M059J (cell line): Measurements from ENCODE around the gene THADA. TPM values are rescaled to one million over a fixed set of nuclear protein-coding genes. Genes with fewer than 3 reads are reported as not detected.
"Not testable (repeated sequence)": the region's sequence is repeated elsewhere in the genome, so short reads cannot be mapped to it uniquely, and the experiment has no call there.

Source experiments
- DNase-seq: peaks from one replicate; pipeline ENCODE4 v3.0.0-alpha.2; 2012; ENCODE audit warnings: low read depth
- total RNA-seq: library from RNA; depleted of rRNA; stranded (reverse); fragments of >200 nt; shearing (Covaris generic); gene quantifications from 2 replicates; pipeline ENCODE4 v1.2.3, GENCODE V29; 2014; rRNA removed

Gene THADA, protein sequence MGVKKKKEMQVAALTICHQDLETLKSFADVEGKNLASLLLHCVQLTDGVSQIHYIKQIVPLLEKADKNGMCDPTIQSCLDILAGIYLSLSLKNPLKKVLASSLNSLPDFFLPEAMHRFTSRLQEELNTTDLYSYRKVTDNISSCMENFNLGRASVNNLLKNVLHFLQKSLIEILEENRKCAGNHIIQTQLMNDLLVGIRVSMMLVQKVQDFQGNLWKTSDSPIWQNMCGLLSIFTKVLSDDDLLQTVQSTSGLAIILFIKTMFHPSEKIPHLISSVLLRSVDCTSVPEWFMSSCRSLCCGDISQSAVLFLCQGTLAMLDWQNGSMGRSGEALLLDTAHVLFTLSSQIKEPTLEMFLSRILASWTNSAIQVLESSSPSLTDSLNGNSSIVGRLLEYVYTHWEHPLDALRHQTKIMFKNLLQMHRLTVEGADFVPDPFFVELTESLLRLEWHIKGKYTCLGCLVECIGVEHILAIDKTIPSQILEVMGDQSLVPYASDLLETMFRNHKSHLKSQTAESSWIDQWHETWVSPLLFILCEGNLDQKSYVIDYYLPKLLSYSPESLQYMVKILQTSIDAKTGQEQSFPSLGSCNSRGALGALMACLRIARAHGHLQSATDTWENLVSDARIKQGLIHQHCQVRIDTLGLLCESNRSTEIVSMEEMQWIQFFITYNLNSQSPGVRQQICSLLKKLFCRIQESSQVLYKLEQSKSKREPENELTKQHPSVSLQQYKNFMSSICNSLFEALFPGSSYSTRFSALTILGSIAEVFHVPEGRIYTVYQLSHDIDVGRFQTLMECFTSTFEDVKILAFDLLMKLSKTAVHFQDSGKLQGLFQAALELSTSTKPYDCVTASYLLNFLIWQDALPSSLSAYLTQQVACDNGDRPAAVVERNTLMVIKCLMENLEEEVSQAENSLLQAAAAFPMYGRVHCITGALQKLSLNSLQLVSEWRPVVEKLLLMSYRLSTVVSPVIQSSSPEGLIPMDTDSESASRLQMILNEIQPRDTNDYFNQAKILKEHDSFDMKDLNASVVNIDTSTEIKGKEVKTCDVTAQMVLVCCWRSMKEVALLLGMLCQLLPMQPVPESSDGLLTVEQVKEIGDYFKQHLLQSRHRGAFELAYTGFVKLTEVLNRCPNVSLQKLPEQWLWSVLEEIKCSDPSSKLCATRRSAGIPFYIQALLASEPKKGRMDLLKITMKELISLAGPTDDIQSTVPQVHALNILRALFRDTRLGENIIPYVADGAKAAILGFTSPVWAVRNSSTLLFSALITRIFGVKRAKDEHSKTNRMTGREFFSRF (N-terminal part only)
- total RNA-seq, result 8.7 and 12.7 TPM in 2 replicates

DNA sequence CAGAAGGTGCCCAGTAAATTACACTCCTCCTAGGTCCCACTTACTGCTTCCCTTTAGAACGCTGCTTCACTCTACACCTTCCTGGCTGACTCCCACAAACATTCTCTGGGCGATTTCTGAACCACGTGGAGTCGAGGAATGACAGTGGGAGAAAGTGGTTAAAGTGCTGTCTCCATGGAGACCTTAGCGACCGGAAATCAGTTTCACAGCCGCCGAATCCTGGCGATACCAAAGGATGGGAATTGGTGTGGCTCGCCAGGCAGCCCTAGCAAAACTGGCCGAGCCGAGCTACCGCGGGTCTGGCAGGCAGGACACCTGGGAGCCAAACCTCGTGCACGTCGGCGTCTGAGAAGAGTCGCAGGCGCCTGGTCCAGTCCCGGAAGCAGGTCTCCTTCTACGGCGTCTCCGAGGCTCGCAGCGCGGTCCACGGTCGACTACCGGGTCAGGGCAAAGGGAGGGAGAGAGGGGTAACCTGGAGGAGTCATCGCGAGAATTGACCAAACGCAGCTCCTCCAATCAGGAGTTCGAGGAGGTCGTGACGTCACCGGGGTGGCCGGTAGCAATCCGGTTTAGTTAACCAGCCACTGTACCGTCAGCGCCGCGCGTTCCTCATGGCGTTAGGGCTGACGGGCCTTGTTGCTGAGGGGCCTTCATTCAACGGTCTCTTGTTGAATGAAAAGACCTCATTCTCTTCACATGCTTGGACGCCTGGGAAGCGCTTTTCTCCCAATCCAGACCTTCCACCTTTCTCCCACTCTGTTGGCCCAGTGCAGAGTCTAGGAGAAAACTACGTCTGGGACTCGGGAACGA lies at the start of gene THADA:
Gene THADA, minus strand, starts transcription at position 436 of the 810 bp plus-strand sequence. CDS start 3,646 bp downstream, outside the sequence.
- DNase-seq, result peak; percentile 98

DNA sequence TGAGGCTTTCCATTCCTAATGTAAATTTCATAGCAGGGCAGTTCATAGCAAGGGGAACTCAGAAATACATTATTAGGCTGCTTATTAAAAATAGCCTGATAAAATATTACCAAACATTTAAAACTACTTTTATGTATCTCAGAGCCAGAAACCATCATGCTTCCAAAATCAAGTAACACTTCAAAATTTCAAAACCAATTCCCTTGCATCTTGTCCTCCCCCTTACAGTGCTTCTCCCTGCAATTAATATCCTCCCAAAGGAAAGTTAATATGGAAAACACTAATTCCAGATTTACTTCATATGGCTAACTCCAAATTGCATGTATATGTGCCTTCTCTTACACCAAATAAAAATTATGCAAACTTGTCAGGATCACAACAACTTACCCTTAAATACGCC lies 47.8 kb upstream of the THADA start:
- DNase-seq, result no peak

DNA sequence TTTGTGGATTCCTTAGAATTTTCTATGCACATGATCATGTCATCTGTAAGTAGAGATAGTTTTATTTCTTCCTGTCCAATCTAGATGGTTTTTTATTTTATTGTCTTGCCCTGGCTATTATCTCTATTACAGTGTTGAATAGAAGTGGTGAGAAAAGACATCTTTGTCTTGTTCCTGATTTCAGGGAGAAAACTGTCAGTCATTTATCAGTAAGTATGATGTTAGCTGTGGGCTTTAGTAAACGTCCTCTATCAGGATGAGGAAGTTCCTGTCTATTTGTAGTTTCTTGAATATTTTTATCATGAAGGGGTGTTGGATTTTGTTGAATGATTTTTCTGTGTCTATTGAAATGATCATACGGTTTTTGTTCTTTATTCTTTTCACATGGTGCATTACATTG lies 46.5 kb upstream of the THADA start:
- no peak for DNase-seq

DNA sequence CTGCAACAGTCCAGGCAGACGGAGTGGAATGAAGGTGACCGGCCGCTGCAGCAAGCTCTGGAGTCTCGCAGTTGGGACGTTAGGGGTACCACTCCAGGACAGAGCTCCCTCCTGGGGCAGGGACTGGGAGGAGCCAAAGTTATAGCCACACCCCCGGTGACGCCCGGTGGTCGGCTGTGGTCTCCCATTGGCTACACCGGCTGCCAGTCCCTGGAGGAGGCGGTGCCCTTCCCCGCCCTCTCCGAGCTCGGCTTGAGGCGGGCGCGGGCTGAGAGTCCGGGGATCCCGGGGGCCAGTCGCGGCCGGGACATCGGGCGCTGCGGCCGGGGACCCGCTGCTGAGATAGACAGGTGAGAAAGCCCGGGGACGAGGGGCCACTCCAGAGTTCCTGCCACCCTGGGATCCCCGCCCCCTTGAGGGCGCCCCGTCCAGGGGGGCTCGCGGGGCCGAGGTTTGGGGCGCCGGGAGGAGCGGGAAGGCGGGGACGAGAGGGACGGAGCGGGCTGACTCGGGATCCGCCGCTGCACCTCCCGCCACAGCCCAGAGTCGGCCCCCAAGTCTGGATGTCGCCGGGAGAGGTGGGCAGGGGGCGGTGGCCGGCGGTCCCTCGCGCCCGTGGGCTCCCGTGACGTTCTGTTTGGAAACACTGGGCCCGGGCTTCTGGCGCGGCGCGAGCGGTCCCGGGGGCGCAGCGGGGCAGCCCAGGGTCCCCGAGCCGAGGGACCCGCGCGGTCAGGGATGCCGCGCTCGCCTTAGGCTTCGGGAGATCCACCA lies 41.4 kb upstream of the THADA start, which contains the start of gene PLEKHH2:
Gene PLEKHH2, plus strand, starts transcription at position 231 of the 774 bp plus-strand sequence. CDS start 7,414 bp downstream, outside the sequence.
- DNase-seq, result peak; percentile 77

DNA sequence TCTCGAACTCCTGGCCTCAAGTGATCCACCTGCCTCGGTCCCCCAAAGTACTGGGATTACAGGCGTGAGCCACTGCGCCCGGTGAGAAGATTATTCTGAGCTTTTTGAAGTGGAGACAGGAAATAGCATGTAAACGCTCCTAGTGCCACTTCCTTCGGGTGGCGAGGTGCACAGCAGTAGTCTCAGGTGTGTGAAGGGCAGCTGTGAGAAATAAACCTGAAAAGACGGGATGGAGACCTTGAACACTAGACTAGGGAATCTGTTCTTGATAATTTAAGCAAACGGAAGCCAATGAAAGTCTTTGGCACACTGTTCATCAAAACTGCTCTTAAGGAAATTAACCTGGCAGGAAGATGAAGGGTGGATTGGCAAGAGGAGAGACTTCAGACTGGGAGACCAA lies 40.8 kb upstream of the THADA start:
- DNase-seq, result no peak

DNA sequence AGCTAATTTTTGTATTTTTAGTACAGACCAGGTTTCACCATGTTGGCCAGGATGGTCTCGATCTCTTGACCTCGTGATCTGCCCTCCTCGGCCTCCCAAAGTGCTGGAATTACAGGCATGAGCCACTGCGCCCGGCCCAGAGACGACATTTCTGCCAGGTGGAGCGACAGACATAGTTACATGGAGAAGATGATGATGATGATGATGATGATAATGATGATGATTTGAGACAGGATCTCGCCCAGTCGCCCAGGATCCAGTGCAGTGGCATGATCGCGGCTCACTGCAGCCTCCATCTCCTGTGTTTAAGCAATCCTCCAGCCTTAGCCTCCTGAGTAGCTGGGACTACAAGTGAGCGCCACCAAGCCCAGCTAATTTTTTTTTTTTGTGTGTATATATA lies 40.3 kb upstream of the THADA start:
- not testable (repeated sequence) for DNase-seq

DNA sequence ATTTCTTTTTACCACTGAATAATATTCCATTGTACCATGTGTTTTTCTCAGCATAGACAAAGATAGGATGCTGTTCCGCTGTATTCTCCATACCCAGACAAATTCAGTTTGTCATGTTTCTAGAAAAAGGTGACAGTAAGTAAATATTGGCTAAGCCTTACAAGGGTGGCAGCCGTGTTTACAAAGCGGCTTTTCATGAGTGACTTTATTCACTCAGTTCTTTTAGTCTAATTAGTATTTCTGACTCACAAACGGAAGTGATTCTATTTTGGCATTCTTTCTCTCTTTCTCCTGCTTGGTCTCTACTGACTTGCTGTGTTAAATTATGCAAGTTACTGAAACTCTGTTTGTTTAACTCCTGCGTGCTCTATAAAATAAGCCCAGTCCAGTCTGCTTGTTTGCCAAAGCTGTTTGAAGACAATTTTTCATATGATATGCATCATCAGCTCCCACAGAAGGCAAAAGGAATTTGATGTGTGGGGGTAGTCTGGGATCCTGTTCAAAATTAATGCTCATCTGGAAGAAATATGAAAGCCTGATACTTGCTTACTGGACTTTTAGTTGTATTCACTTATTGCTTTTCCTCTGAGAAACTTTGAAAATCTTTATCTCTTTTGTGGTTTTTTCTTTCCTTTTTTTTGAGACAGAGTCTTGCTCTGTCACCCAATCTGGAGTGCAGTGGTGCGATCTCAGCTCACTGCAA lies 38.9 kb upstream of the THADA start:
- DNase-seq, result peak; percentile 68

DNA sequence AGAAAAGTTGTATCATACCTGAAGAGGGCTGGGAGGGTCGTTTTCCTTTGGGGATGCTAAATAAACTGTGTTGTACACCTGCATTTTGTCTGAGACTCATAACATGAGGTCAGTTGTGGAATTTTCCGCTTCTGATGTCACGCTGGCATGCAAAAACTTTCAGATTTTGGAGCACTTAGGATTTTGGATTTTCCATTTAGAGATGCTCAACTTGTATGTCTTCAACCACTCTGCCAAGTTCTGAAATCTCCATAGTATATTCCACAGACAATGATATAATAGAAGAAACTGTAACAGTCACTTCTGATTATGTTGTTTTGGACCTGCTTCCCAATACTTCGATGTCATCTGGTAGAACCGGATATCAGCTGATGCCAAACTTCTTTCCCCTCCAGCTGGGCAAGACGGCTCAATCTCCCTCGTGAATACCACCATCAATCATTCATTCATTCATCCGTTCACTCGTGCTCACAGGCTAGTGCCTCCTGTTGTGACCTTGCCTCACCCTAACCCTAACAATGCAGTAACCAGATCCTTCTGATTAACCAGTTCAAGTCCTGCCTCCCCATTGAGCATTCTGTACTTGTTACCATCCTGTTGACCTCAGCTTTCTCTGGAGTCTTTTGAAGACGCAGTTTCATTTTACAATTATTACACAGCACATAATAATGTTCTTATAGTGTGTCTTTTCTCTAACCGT lies 35.9 kb upstream of the THADA start:
- no peak for DNase-seq

DNA sequence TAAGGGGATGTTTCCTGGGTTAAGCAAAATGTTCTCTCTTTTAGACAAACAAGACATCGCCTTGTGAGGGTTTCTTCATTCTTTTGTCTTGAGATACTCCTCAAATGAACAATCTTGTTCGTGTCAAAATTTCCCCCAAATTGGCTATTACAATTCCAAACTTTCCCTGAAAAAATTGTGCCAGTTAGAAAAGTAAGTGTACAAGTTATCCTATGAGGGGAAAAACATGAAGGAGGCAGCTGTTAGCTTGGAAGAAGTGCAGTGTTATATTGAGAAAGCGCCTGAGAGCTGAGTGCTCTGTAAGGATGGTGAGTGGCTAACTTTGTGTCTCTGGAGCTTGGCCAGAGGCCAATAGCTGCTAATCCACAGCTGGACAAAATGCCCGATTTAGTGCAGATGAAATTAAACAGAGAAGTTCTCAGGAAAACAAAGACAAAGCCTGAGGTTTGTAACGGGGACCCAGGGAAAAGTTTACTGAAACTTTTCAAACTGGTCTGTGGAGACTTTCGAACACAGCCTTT lies 27.2 kb upstream of the THADA start:
- no peak for DNase-seq

DNA sequence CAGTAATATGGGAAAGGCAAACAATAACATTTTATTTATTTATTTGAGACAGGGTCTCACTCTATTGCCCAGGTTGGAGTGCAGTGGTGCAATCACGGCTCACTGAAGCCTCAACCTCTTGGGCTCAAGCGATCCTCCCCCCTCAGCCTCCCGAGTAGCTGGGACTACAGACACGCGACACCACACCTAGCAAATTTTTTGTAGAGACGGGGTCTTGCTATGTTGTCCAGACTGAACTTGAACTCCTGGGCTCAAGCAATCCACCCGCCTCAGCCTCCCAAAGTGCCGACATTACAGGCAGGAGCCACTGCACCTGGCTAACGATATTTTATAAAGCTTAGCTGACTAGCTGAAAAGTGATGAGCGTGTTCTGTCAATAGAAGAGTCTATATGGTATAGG lies 23.7 kb upstream of the THADA start:
- no peak for DNase-seq

DNA sequence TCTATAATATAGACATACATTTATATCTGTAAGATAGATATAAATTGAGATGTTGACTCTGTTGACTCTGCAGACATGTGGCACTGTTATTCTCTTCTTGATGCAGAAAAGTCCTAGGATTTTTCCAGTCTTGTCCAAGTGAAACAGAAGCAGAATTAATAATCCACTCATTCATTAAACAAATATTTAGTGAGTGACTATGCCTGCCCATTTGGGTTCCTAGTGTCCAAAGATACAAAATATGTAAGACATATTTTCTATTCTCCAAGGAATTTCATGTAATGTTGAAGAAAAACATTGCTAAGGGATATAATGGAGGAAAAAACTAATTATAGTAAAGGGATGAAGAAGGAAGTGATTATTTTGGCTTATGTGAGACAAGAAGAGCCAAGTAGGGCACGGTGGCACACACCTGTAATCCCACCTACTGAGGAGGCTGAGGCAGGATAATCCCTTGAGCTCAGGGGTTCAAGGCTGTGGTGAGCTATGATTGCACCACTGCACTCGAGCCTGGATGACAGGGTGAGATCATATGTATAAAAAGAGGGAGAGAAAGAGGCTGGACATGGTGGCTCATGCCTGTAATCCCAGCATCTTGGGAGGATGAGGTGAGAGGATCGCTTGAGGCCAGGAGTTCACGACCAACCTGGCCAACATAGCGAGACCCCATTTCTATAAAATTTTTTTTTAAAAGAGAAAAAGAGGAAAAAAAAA lies 21.3 kb upstream of the THADA start:
- DNase-seq, result no peak

DNA sequence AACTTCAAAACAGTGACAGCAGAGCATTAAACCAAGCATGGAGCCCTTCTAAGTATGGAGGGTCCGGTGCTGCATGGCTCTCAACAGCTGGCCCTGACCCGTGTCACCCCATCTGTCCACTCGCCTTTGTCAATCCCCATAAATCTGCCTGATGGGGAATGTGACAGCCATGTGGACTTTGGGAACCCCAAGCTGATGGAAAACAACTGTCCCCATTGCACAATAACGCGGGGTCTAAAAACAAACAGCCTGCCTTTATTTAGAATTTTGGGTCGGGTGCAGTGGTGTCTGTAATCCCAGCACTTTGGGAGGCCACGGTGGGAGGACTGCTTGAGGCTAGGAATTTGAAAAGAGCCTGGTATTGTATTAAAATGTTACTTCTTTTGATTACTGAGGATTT lies 17.1 kb upstream of the THADA start:
- no peak for DNase-seq

DNA sequence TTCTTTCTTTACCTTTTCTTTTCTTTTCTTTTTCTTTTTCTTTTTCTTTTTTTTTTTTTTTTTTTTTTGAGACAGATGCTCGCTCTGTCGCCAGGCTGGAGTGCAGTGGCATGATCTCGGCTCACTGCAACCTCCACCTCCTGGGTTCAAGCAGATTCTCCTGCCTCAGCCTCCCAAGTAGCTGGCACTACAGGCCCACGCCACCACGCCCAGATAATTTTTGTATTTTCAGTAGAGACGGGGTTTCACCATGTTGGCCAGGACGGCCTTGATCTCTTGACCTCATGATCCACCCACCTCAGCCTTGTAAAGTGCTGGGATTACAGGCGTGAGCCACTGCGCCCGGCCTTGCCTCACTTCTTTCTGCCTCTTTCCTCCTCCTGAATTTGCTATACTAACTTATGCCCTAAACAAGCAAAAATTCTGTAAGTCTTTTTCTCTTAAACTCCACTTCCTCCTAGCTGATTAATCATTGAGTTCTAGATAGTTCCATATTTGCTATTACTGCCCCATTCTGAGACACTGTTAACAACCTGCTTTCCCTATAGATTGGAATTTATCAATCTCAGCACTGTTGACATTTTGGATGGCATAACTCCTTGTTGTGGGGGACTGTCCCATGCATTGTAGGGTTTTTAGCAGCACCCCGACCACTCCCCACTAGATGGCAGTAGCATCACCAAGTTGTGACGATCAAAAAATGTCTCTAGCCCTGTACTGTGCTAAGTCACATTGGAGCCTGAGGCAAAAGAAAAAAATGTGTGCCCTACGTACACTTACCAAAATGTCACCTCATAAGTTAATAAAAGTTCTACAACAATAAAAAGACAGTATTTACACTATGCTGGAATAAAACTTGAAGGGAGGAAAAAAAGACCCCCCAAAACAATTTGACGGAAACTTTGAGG lies 16.4 kb upstream of the THADA start:
- peak; percentile 72 for DNase-seq

DNA sequence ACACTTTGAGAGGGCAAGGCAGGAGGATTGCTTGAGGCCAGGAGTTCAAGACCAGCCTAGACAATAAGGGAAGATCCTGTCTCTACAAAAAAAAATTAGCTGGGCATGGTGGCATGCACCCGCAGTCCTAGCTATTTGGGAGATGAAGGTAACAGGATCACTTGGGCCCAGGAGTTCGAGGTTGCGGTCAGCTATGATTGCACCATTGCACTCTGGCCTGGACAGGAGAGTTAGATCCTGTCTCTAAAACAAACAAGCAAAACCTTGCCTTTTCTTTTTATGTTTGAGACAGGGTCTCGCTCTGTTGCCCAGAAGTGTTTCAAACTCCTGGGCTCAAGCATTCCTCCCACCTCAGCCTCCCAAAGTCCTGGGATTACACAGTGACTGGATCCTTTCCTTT lies 14.5 kb upstream of the THADA start:
- DNase-seq, result no peak

DNA sequence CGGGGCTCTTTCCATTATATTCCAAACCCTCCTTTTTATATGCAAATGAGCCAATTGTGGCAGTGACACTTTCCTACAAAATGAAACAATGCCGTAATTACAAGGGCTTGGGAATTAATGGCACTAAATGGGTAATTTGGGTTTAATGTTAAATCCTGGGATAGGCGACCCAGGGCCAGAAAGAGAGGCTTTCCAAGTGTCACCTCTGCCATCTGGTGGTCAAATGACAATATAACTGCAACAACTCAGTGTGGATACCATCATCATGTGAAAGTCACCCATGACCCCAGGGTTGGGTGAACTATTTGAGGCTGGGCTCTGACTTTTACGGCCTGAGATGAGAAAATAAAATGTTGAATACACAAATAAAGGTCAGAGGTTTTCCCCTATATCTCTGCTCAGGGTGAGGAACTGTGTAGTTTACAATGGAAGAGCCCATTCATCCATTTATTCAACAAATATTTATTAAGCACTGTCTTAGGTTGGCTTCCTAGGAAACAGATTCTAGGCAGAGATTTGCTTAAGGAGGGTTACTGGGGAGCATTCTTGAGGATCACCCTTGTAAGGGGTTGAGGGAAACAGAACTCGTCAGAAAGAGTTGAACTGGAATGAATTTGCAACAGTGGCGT lies 13.6 kb upstream of the THADA start:
- peak; percentile 55 for DNase-seq

DNA sequence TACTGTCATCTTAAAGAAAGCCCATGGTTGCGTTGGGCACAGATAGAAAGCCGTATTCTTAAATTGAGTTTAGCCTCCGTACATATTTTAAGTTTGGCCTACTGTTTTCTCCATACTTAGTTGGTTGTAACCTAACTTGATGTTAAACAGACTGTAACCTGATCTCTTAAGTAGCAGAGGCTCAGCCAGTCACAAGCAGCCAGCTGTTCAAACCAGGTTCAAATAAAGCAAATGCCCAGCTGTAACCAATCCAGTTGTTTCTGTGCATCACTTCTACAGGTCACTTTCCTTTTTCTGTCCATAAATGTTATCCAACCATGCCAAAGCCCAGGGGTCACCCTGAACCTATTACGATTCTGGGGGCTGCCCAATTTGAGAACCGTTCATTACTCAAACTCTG lies 10.0 kb upstream of the THADA start:
- DNase-seq, result no peak
